HG02973 (cell line): ENCODE data around the gene LSM4.
"Not testable (repeated sequence)": the region's sequence is repeated elsewhere in the genome, so short reads cannot be mapped to it uniquely, and the experiment has no call there.

Experiments
- ATAC-seq: cut with Tn5 transposase; IDR thresholded peaks from one replicate; pipeline ENCODE4 v1.9.1; 2021; ENCODE audit warnings: moderate library complexity; ENCODE audit not compliant: unreplicated experiment

LSM4 gene

GRCh38 chr19:18340990-18341868 lies 18.4 kb upstream of the LSM4 start:
- ATAC-seq = peak; percentile 48

GRCh38 chr19:18340190-18340989 lies 17.5 kb upstream of the LSM4 start, which contains the start of gene PGPEP1:
PGPEP1 (plus strand) TSS chr19:18340598; CDS start chr19:18340682, 84 bp downstream.
- ATAC-seq = no peak

- no peak for ATAC-seq
These were observed 16.8 kb upstream of the LSM4 start for GRCh38 chr19:18339723-18340122.

- no peak for ATAC-seq
These were observed 15.7 kb upstream of the LSM4 start for GRCh38 chr19:18338541-18338940.

- no peak for ATAC-seq
These were observed 13.2 kb upstream of the LSM4 start for GRCh38 chr19:18336121-18336520.

- no peak for ATAC-seq
These were observed 10.8 kb upstream of the LSM4 start for GRCh38 chr19:18333680-18334079.

- no peak for ATAC-seq
These were observed 10.1 kb upstream of the LSM4 start for GRCh38 chr19:18332917-18333530.

GRCh38 chr19:18330868-18331267 lies 8.0 kb upstream of the LSM4 start:
- ATAC-seq = no peak

GRCh38 chr19:18329035-18329376 lies 6.1 kb upstream of the LSM4 start:
- no peak for ATAC-seq

GRCh38 chr19:18328340-18329034 lies 5.6 kb upstream of the LSM4 start:
- peak; percentile 84 for ATAC-seq

GRCh38 chr19:18326772-18327171 lies 3.9 kb upstream of the LSM4 start:
- no peak for ATAC-seq

GRCh38 chr19:18324373-18324731 lies 1.5 kb upstream of the LSM4 start:
- not testable (repeated sequence) for ATAC-seq

GRCh38 chr19:18322318-18322758 lies 538 bp downstream of the LSM4 start:
- ATAC-seq = peak; percentile 25

GRCh38 chr19:18321734-18322102 lies 1.2 kb downstream of the LSM4 start:
- ATAC-seq = no peak

GRCh38 chr19:18320865-18321733 lies 1.8 kb downstream of the LSM4 start:
- ATAC-seq = no peak

GRCh38 chr19:18319591-18320135 lies 3.2 kb downstream of the LSM4 start:
- ATAC-seq = no peak

- no peak for ATAC-seq
These were observed 4.7 kb downstream of the LSM4 start for GRCh38 chr19:18317961-18318800.

GRCh38 chr19:18313398-18313797 lies 9.5 kb downstream of the LSM4 start:
- ATAC-seq = no peak

- ATAC-seq = no peak
These were observed 10.8 kb downstream of the LSM4 start for GRCh38 chr19:18312092-18312534.
